Common myeloid progenitor, CD34-positive (primary cell): ENCODE measurements around the gene MTPN.
A peak's percentile ranks its signal among the peaks of the same experiment; 100 is the strongest.

Experiments
- CTCF ChIA-PET: fragments of 350-600 bp; sonication (Branson Sonifier 250); formaldehyde crosslinking; loops from one replicate; lab custom pipeline; 2021; ENCODE audit warnings: antibody characterized with exemption; lab: Charles Lee
- POLR2A ChIA-PET: fragments of 350-600 bp; sonication (Branson Sonifier 250); formaldehyde crosslinking; loops from one replicate; lab custom pipeline; 2021; ENCODE audit warnings: antibody characterized with exemption; lab: Charles Lee
- DNase-seq, 3 donors: peaks; one replicate each; pipeline versions ENCODE4 v3.0.0 to v3.0.0-alpha.2; 2013
- H3K27ac ChIP-seq, 2 experiments: 1 replicate in 1 of 2; 2 replicates in 1 of 2; pipeline ENCODE4 v1.7.0; 2013; ENCODE audit warnings: inconsistent platforms in 2 of 2, low read length in 2 of 2, mild to moderate bottlenecking in 2 of 2, low read depth in 1 of 2, moderate library complexity in 1 of 2; ENCODE audit not compliant: severe bottlenecking in 2 of 2, insufficient read depth in 1 of 2, poor library complexity in 1 of 2
- H3K27me3 ChIP-seq, 5 experiments: replicated peaks in 2 of 5; 1 replicate in 3 of 5; 2 replicates in 2 of 5; pipeline versions ENCODE4 v1.6.1 to v1.7.0; 2013; ENCODE audit warnings: low read length in 4 of 5, mild to moderate bottlenecking in 2 of 5, moderate library complexity in 2 of 5, inconsistent platforms in 1 of 5; ENCODE audit not compliant: insufficient read depth in 5 of 5, control insufficient read depth in 4 of 5
- H3K36me3 ChIP-seq, 4 experiments: 1 replicate in 2 of 4; 2 replicates in 2 of 4; pipeline versions ENCODE4 v1.6.1 to v1.7.0; 2013; ENCODE audit warnings: low read length in 3 of 4, control low read depth in 1 of 4, mild to moderate bottlenecking in 1 of 4; ENCODE audit not compliant: control insufficient read depth in 4 of 4, insufficient read depth in 4 of 4
- H3K4me1 ChIP-seq, 4 experiments: 1 replicate in 3 of 4; 2 replicates in 1 of 4; pipeline versions ENCODE4 v1.6.1 to v1.7.1; 2013; ENCODE audit warnings: low read length in 3 of 4, mild to moderate bottlenecking in 3 of 4, control low read depth in 1 of 4, inconsistent platforms in 1 of 4, moderate library complexity in 1 of 4; ENCODE audit not compliant: control insufficient read depth in 4 of 4, insufficient read depth in 4 of 4; ENCODE audit errors: control extremely low read depth in 1 of 4
- H3K4me3 ChIP-seq, 7 experiments: 1 replicate in 4 of 7; 2 replicates in 3 of 7; pipeline versions ENCODE4 v1.5.1 to v1.7.0; 2013; ENCODE audit warnings: mild to moderate bottlenecking in 7 of 7, low read length in 6 of 7, moderate library complexity in 6 of 7, inconsistent platforms in 2 of 7, low read depth in 2 of 7, control low read depth in 1 of 7; ENCODE audit not compliant: insufficient read depth in 4 of 7, control insufficient read depth in 1 of 7; ENCODE audit errors: extremely low read depth in 1 of 7
- H3K9me3 ChIP-seq, 5 experiments: 1 replicate in 4 of 5; 2 replicates in 1 of 5; pipeline versions ENCODE4 v1.6.1 to v1.7.1; 2013; ENCODE audit warnings: low read length in 4 of 5, mild to moderate bottlenecking in 2 of 5, inconsistent platforms in 1 of 5, low read depth in 1 of 5, moderate library complexity in 1 of 5; ENCODE audit not compliant: control insufficient read depth in 4 of 5, insufficient read depth in 2 of 5; ENCODE audit errors: control extremely low read depth in 1 of 5
- WGBS: methylation state at CpG from one replicate; pipeline ENCODE4 v1.1.5; 2013; ENCODE audit not compliant: insufficient coverage; 5-methylcytosine and 5-hydroxymethylcytosine counted together

Gene MTPN

DNA sequence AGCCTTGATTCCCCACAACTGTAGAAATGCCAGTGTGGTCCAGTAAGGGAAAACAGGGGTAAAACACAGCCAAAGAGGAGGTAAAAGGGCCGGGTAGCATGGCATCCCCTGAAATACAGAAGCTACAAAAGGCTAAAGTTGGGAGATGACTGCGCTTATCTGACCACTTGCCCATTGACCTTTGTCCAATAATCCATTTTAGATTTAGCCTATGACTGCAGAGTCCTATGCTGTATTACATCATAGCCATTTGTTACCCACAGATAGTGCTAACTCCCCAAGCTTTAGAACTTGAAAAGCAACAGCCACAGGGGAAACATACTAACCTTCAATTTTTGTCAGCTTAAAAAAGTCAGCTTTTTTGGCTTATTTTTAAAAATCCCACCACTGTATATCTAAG, 26.2 kb downstream of the MTPN start:
- Histone ChIP-seq H3K4me1 (peaks cover 2 to 20% (median 9%) of the 10 kb centered on the region in 4 experiments), H3K36me3 (peaks cover 22 to 52% (median 36%) of the 10 kb centered on the region in 4 experiments), H3K9me3 (no peaks in the 10 kb centered on the region), H3K27ac (no peak overlapping the region), H3K27me3 (no peaks in the 10 kb centered on the region), H3K4me3 (no peak overlapping the region)
- 100% methylated on average over 2 of the region's 2 CpGs for WGBS
- no peak for DNase-seq
- ChIA-PET CTCF (interaction anchor here (0.8 to 1.7 kb wide), 5 partner anchors 11 to 63 kb away, joined by 3 to 6 read pairs (median 3); no protein-coding TSS in a partner anchor), POLR2A (no interaction called here)

DNA sequence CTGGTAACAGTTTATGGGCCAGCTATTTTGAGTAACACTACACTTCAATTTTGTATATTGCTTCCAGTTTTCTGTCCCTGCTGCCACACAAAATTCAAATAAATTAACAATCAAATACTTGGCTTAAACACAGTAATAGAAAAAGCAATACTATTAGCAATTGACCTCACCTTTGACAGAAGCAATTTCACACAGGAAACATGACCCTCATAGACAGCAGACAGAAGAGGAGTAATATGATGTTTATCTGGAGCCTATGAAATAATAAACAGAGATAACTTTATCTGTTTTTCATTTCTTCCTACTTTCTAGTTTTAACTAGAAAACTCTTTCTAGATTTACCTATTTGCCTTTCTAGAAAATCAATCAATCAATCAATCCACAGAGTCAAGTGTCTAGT, 26.7 kb downstream of the MTPN start:
- ChIA-PET CTCF (interaction anchor here (0.8 to 1.7 kb wide), 5 partner anchors 11 to 17 kb away, joined by 3 to 6 read pairs (median 3); no protein-coding TSS in a partner anchor), POLR2A (no interaction called here)
- peaks cover 22 to 47% (median 35%) of the 10 kb centered on the region in 4 experiments for H3K36me3 ChIP-seq
- H3K27ac ChIP-seq: no peak overlapping the region
- no peak overlapping the region for H3K4me3 ChIP-seq
- no peak for DNase-seq
- peaks cover 2 to 20% (median 9%) of the 10 kb centered on the region in 4 experiments for H3K4me1 ChIP-seq
- no peaks in the 10 kb centered on the region for H3K27me3 ChIP-seq
- H3K9me3 ChIP-seq: no peaks in the 10 kb centered on the region

- POLR2A ChIA-PET: no interaction called here
- Histone ChIP-seq H3K27ac (no peak overlapping the region), H3K9me3 (no peaks in the 10 kb centered on the region), H3K27me3 (no peaks in the 10 kb centered on the region), H3K4me3 (no peak overlapping the region), H3K36me3 (peaks cover 22 to 40% (median 31%) of the 10 kb centered on the region in 4 experiments), H3K4me1 (peaks cover 12 to 43% (median 25%) of the 10 kb centered on the region in 4 experiments)
- CTCF ChIA-PET: interaction anchor here (0.6 to 1.2 kb wide), 5 partner anchors 9 to 27 kb away, joined by 3 to 4 read pairs (median 3); no protein-coding TSS in a partner anchor
- WGBS: no CpG with 5 or more reads among the region's 3 CpGs
- no peak for DNase-seq
Measured at GRCh38 chr7:135946289-135947055, 30.7 kb downstream of the MTPN start.

DNA sequence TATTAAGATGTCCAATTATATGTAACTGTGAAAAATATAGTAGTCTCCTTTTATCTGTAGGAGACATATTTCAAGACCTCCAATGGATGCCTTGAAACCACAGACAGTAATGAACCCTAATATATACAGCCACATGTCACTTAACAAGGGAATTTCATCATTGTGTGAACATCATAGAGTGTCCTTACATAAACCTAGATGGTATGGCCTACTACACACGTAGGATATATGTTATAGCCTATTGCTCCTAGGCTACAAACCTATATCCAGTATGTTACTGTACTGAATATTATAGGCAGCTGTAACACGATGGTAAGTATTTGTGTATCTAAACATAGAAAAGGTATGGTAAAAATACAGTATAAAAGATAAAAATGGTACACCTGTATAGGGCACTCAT, 32.4 kb downstream of the MTPN start:
- no peak overlapping the region for H3K27ac ChIP-seq
- no CpG with 5 or more reads among the region's 2 CpGs for WGBS
- CTCF ChIA-PET: interaction anchor here (0.8 to 1.2 kb wide), 2 partner anchors 8 to 37 kb away, joined by 3 read pairs; no protein-coding TSS in a partner anchor
- H3K9me3 ChIP-seq: no peaks in the 10 kb centered on the region
- POLR2A ChIA-PET: no interaction called here
- no peaks in the 10 kb centered on the region for H3K27me3 ChIP-seq
- no peak overlapping the region for H3K4me3 ChIP-seq
- peaks cover 14 to 43% (median 25%) of the 10 kb centered on the region in 4 experiments for H3K4me1 ChIP-seq
- DNase-seq: peak in 1 of 3 donors; percentile 51
- H3K36me3 ChIP-seq: peaks cover 14 to 38% (median 17%) of the 10 kb centered on the region in 4 experiments

GRCh38 chr7:135943134-135943879, 33.9 kb downstream of the MTPN start:
- POLR2A ChIA-PET: interaction anchor here (0.6 to 1.5 kb wide), 3 partner anchors 17 to 1282 kb away, joined by 3 read pairs; no protein-coding TSS in a partner anchor
- peak; percentile 71 to 93 (median 88) for DNase-seq
- no peaks in the 10 kb centered on the region for H3K27me3 ChIP-seq
- peak overlapping the region; percentile 59 to 83 for H3K27ac ChIP-seq
- H3K4me3 ChIP-seq: peak overlapping the region in 1 of 7 experiments; percentile 38
- CTCF ChIA-PET: interaction anchor here (0.7 to 2.6 kb wide), 7 partner anchors 9 to 67 kb away, joined by 3 to 6 read pairs (median 3); no protein-coding TSS in a partner anchor
- WGBS: 0% methylated on average over 1 of the region's 3 CpGs
- peaks cover 11 to 35% (median 12%) of the 10 kb centered on the region in 4 experiments for H3K36me3 ChIP-seq
- H3K9me3 ChIP-seq: no peaks in the 10 kb centered on the region
- peaks cover 11 to 43% (median 26%) of the 10 kb centered on the region in 4 experiments for H3K4me1 ChIP-seq

GRCh38 chr7:135942614-135943013, 34.5 kb downstream of the MTPN start:
- DNase-seq: no peak
- ChIA-PET POLR2A (interaction anchor here (1.5 kb wide), 1 partner anchor 17 kb away, joined by 3 read pairs; no protein-coding TSS in a partner anchor), CTCF (interaction anchor here (0.7 to 2.6 kb wide), 7 partner anchors 9 to 68 kb away, joined by 3 to 6 read pairs (median 3); no protein-coding TSS in a partner anchor)
- Histone ChIP-seq H3K9me3 (no peaks in the 10 kb centered on the region), H3K27ac (peak overlapping the region; percentile 59 to 83), H3K4me1 (peaks cover 11 to 47% (median 27%) of the 10 kb centered on the region in 4 experiments), H3K4me3 (peak overlapping the region in 1 of 7 experiments; percentile 38), H3K36me3 (peaks cover 11 to 33% (median 12%) of the 10 kb centered on the region in 4 experiments), H3K27me3 (no peaks in the 10 kb centered on the region)
- WGBS: 100% methylated on average over 2 of the region's 2 CpGs
